Stomach (tissue), 4 donors: ENCODE results near the gene PRKCA.

Source experiments
- CTCF ChIP-seq, 7 experiments: fragments of 450-650 bp in 4 of 7; fragments of 200-600 bp in 3 of 7; sonication (generic) in 3 of 7; IDR thresholded peaks; one replicate each; pipeline ENCODE4 v1.5.1; 2016 to 2019; ENCODE audit warnings: antibody characterized with exemption in 7 of 7, control low read depth in 2 of 7, mild to moderate bottlenecking in 1 of 7
- POLR2A ChIP-seq, 4 donors: fragments of 450-650 bp; IDR thresholded peaks; one replicate each; pipeline ENCODE4 v1.6.1; 2016; ENCODE audit warnings: antibody characterized with exemption in 4 of 4, control low read depth in 2 of 4, mild to moderate bottlenecking in 1 of 4, moderate library complexity in 1 of 4
- POLR2AphosphoS5 ChIP-seq, 3 donors: sonication (generic); formaldehyde crosslinking; IDR thresholded peaks; one replicate each; pipeline ENCODE4 v1.6.1; 2016; ENCODE audit warnings: antibody characterized with exemption in 3 of 3

DNA sequence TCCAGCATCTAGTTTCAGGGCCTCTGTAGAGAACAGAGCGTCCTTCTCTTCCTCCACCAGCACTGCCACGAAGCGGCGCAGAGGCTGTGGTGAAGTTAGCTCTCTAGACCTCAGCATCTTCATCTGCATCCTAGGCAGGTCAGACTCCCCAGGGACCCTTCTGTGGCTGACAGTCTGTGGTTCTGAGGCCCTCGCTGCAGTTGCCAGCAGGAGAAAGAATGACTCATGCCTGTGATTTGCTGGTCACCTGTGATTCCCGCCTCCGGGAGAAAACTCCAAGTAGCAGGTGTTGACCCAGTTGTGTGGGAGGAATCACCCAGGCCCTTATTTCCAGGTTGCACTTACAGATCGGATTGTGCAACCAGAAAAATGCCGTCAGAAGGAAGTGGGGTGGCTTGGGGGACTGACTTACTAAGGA lies 415.2 kb downstream of the PRKCA start:
- TF ChIP-seq CTCF (IDR thresholded peaks at IDR 0.05) (no peak), POLR2A (IDR thresholded peaks at IDR 0.05) (no peak), POLR2AphosphoS5 (IDR thresholded peaks at IDR 0.05) (no peak)
